ENCODE measurements around the gene ALOXE3.

ALOXE3 gene

GRCh38 chr17:8073627-8074484, 44.5 kb downstream of the ALOXE3 start:
- Histone ChIP-seq H3K9ac (ENCODE audit: low read length in 5 of 5) (no peak overlapping the region), H3K9me3 (ENCODE audit: control insufficient read depth in 5 of 5, low read length in 5 of 5) (no peaks in the 10 kb centered on the region), H3K4me1 (ENCODE audit: control insufficient read depth in 5 of 5, insufficient read depth in 5 of 5, low read length in 5 of 5) (peaks cover 0 to 27% (median 17%) of the 10 kb centered on the region in 5 donors), H3K4me3 (ENCODE audit: low read depth in 1 of 5, low read length in 5 of 5) (peak overlapping the region in 1 of 5 donors; percentile 12), H3K27ac (ENCODE audit: low read depth, low read length) (no peak overlapping the region), H3K36me3 (ENCODE audit: control insufficient read depth in 5 of 5, insufficient read depth in 5 of 5, low read length in 5 of 5) (no peaks in the 10 kb centered on the region), H3K27me3 (ENCODE audit: control insufficient read depth in 5 of 5, insufficient read depth in 4 of 5, low read length in 5 of 5) (peaks cover 45 to 74% (median 68%) of the 10 kb centered on the region in 5 donors)

GRCh38 chr17:8072729-8073461, 45.4 kb downstream of the ALOXE3 start:
- Histone ChIP-seq H3K4me3 (ENCODE audit: low read depth in 1 of 5, low read length in 5 of 5) (peak overlapping the region in 2 of 5 donors; percentile 5 to 22), H3K9me3 (ENCODE audit: control insufficient read depth in 5 of 5, low read length in 5 of 5) (no peaks in the 10 kb centered on the region), H3K4me1 (ENCODE audit: control insufficient read depth in 5 of 5, insufficient read depth in 5 of 5, low read length in 5 of 5) (peaks cover 0 to 28% (median 17%) of the 10 kb centered on the region in 5 donors), H3K9ac (ENCODE audit: low read length in 5 of 5) (no peak overlapping the region), H3K27me3 (ENCODE audit: control insufficient read depth in 5 of 5, insufficient read depth in 4 of 5, low read length in 5 of 5) (peaks cover 45 to 69% (median 65%) of the 10 kb centered on the region in 5 donors), H3K27ac (ENCODE audit: low read depth, low read length) (no peak overlapping the region), H3K36me3 (ENCODE audit: control insufficient read depth in 5 of 5, insufficient read depth in 5 of 5, low read length in 5 of 5) (no peaks in the 10 kb centered on the region)

- H3K9ac ChIP-seq (ENCODE audit: low read length in 5 of 5), result no peak overlapping the region
- H3K36me3 ChIP-seq (ENCODE audit: control insufficient read depth in 5 of 5, insufficient read depth in 5 of 5, low read length in 5 of 5), result no peaks in the 10 kb centered on the region
- peaks cover 0 to 28% (median 17%) of the 10 kb centered on the region in 5 donors for H3K4me1 ChIP-seq (ENCODE audit: control insufficient read depth in 5 of 5, insufficient read depth in 5 of 5, low read length in 5 of 5)
- no peaks in the 10 kb centered on the region for H3K9me3 ChIP-seq (ENCODE audit: control insufficient read depth in 5 of 5, low read length in 5 of 5)
- H3K4me3 ChIP-seq (ENCODE audit: low read depth in 1 of 5, low read length in 5 of 5), result no peak overlapping the region
- H3K27ac ChIP-seq (ENCODE audit: low read depth, low read length), result no peak overlapping the region
- H3K27me3 ChIP-seq (ENCODE audit: control insufficient read depth in 5 of 5, insufficient read depth in 4 of 5, low read length in 5 of 5), result peaks cover 45 to 65% (median 61%) of the 10 kb centered on the region in 5 donors
Observed at GRCh38 chr17:8072341-8072728, 46.0 kb downstream of the ALOXE3 start.

GRCh38 chr17:8071496-8071895, 46.8 kb downstream of the ALOXE3 start:
- Histone ChIP-seq H3K27me3 (ENCODE audit: control insufficient read depth in 5 of 5, insufficient read depth in 4 of 5, low read length in 5 of 5) (peaks cover 40 to 57% (median 53%) of the 10 kb centered on the region in 5 donors), H3K4me3 (ENCODE audit: low read depth in 1 of 5, low read length in 5 of 5) (no peak overlapping the region), H3K4me1 (ENCODE audit: control insufficient read depth in 5 of 5, insufficient read depth in 5 of 5, low read length in 5 of 5) (peaks cover 0 to 28% (median 17%) of the 10 kb centered on the region in 5 donors)

GRCh38 chr17:8069587-8069860, 48.8 kb downstream of the ALOXE3 start:
- Histone ChIP-seq H3K36me3 (ENCODE audit: control insufficient read depth in 5 of 5, insufficient read depth in 5 of 5, low read length in 5 of 5) (no peaks in the 10 kb centered on the region), H3K9me3 (ENCODE audit: control insufficient read depth in 5 of 5, low read length in 5 of 5) (no peaks in the 10 kb centered on the region), H3K4me3 (ENCODE audit: low read depth in 1 of 5, low read length in 5 of 5) (no peak overlapping the region), H3K27ac (ENCODE audit: low read depth, low read length) (no peak overlapping the region), H3K4me1 (ENCODE audit: control insufficient read depth in 5 of 5, insufficient read depth in 5 of 5, low read length in 5 of 5) (peaks cover 0 to 28% (median 17%) of the 10 kb centered on the region in 5 donors), H3K27me3 (ENCODE audit: control insufficient read depth in 5 of 5, insufficient read depth in 4 of 5, low read length in 5 of 5) (peaks cover 31 to 44% (median 41%) of the 10 kb centered on the region in 5 donors), H3K9ac (ENCODE audit: low read length in 5 of 5) (no peak overlapping the region)

More at GRCh38 chr17:8071496-8071895, 46.8 kb downstream of the ALOXE3 start:
- Histone ChIP-seq H3K36me3 (ENCODE audit: control insufficient read depth in 5 of 5, insufficient read depth in 5 of 5, low read length in 5 of 5) (no peaks in the 10 kb centered on the region), H3K9ac (ENCODE audit: low read length in 5 of 5) (no peak overlapping the region), H3K9me3 (ENCODE audit: control insufficient read depth in 5 of 5, low read length in 5 of 5) (no peaks in the 10 kb centered on the region), H3K27ac (ENCODE audit: low read depth, low read length) (no peak overlapping the region)

- no peaks in the 10 kb centered on the region for H3K9me3 ChIP-seq (ENCODE audit: control insufficient read depth in 5 of 5, low read length in 5 of 5)
- H3K27ac ChIP-seq (ENCODE audit: low read depth, low read length), result no peak overlapping the region
- no peaks in the 10 kb centered on the region for H3K36me3 ChIP-seq (ENCODE audit: control insufficient read depth in 5 of 5, insufficient read depth in 5 of 5, low read length in 5 of 5)
- H3K4me1 ChIP-seq (ENCODE audit: control insufficient read depth in 5 of 5, insufficient read depth in 5 of 5, low read length in 5 of 5), result peaks cover 0 to 28% (median 17%) of the 10 kb centered on the region in 5 donors
- peaks cover 29 to 42% (median 39%) of the 10 kb centered on the region in 5 donors for H3K27me3 ChIP-seq (ENCODE audit: control insufficient read depth in 5 of 5, insufficient read depth in 4 of 5, low read length in 5 of 5)
- H3K4me3 ChIP-seq (ENCODE audit: low read depth in 1 of 5, low read length in 5 of 5), result no peak overlapping the region
- no peak overlapping the region for H3K9ac ChIP-seq (ENCODE audit: low read length in 5 of 5)
Observed at GRCh38 chr17:8068736-8069586, 49.4 kb downstream of the ALOXE3 start.

- H3K27me3 ChIP-seq (ENCODE audit: control insufficient read depth in 5 of 5, insufficient read depth in 4 of 5, low read length in 5 of 5), result peaks cover 31 to 40% (median 34%) of the 10 kb centered on the region in 5 donors
Observed at GRCh38 chr17:8067806-8068205, 50.5 kb downstream of the ALOXE3 start.

GRCh38 chr17:8066841-8067775, 51.2 kb downstream of the ALOXE3 start:
- H3K27ac ChIP-seq (ENCODE audit: low read depth, low read length), result no peak overlapping the region
- H3K9ac ChIP-seq (ENCODE audit: low read length in 5 of 5), result no peak overlapping the region
- peaks cover 28 to 38% (median 34%) of the 10 kb centered on the region in 5 donors for H3K27me3 ChIP-seq (ENCODE audit: control insufficient read depth in 5 of 5, insufficient read depth in 4 of 5, low read length in 5 of 5)
- no peak overlapping the region for H3K4me3 ChIP-seq (ENCODE audit: low read depth in 1 of 5, low read length in 5 of 5)
- peaks cover 0 to 11% (median 5%) of the 10 kb centered on the region in 5 donors for H3K4me1 ChIP-seq (ENCODE audit: control insufficient read depth in 5 of 5, insufficient read depth in 5 of 5, low read length in 5 of 5)
- H3K9me3 ChIP-seq (ENCODE audit: control insufficient read depth in 5 of 5, low read length in 5 of 5), result no peaks in the 10 kb centered on the region
- no peaks in the 10 kb centered on the region for H3K36me3 ChIP-seq (ENCODE audit: control insufficient read depth in 5 of 5, insufficient read depth in 5 of 5, low read length in 5 of 5)

More at GRCh38 chr17:8067806-8068205, 50.5 kb downstream of the ALOXE3 start:
- Histone ChIP-seq H3K4me1 (ENCODE audit: control insufficient read depth in 5 of 5, insufficient read depth in 5 of 5, low read length in 5 of 5) (peaks cover 0 to 18% (median 8%) of the 10 kb centered on the region in 5 donors), H3K36me3 (ENCODE audit: control insufficient read depth in 5 of 5, insufficient read depth in 5 of 5, low read length in 5 of 5) (no peaks in the 10 kb centered on the region), H3K27ac (ENCODE audit: low read depth, low read length) (no peak overlapping the region), H3K9me3 (ENCODE audit: control insufficient read depth in 5 of 5, low read length in 5 of 5) (no peaks in the 10 kb centered on the region), H3K9ac (ENCODE audit: low read length in 5 of 5) (no peak overlapping the region), H3K4me3 (ENCODE audit: low read depth in 1 of 5, low read length in 5 of 5) (no peak overlapping the region)

GRCh38 chr17:8064561-8065019, 53.7 kb downstream of the ALOXE3 start:
- peaks cover 19 to 38% (median 24%) of the 10 kb centered on the region in 5 donors for H3K27me3 ChIP-seq (ENCODE audit: control insufficient read depth in 5 of 5, insufficient read depth in 4 of 5, low read length in 5 of 5)

More at GRCh38 chr17:8064561-8065019, 53.7 kb downstream of the ALOXE3 start:
- no peak overlapping the region for H3K4me3 ChIP-seq (ENCODE audit: low read depth in 1 of 5, low read length in 5 of 5)
- no peaks in the 10 kb centered on the region for H3K36me3 ChIP-seq (ENCODE audit: control insufficient read depth in 5 of 5, insufficient read depth in 5 of 5, low read length in 5 of 5)
- H3K9me3 ChIP-seq (ENCODE audit: control insufficient read depth in 5 of 5, low read length in 5 of 5), result no peaks in the 10 kb centered on the region
- H3K27ac ChIP-seq (ENCODE audit: low read depth, low read length), result no peak overlapping the region
- H3K9ac ChIP-seq (ENCODE audit: low read length in 5 of 5), result no peak overlapping the region
- peaks cover 0 to 8% (median 5%) of the 10 kb centered on the region in 5 donors for H3K4me1 ChIP-seq (ENCODE audit: control insufficient read depth in 5 of 5, insufficient read depth in 5 of 5, low read length in 5 of 5)

Measured in subcutaneous abdominal adipose tissue (tissue), 5 donors.